OCI-LY1 (cell line): Measurements from ENCODE around the gene RALY.

Experiments used
- H2AFZ ChIP-seq: fragments of 200-600 bp; sonication (generic), shearing (Covaris generic); 2 replicates; pipeline ENCODE4 v1.6.0; 2014; ENCODE audit warnings: antibody characterized with exemption, mild to moderate bottlenecking, low read length
- H3F3A ChIP-seq: fragments of 200-600 bp; sonication (generic), shearing (Covaris generic); 2 replicates; pipeline ENCODE4 v1.6.0; 2014; ENCODE audit warnings: mild to moderate bottlenecking, antibody characterized with exemption, low read length, moderate library complexity; ENCODE audit not compliant: insufficient read depth
- H3K27ac ChIP-seq: fragments of 200-600 bp; sonication (generic); 2 replicates; pipeline ENCODE4 v1.5.1; 2014; ENCODE audit warnings: low read length, mixed run types, mild to moderate bottlenecking, low read depth; ENCODE audit not compliant: poor library complexity, severe bottlenecking
- H3K27me3 ChIP-seq: fragments of 200-600 bp; sonication (generic); 2 replicates; pipeline ENCODE4 v1.6.0; 2014; ENCODE audit warnings: antibody characterized with exemption, mild to moderate bottlenecking, low read length, moderate library complexity; ENCODE audit not compliant: insufficient read depth
- H3K36me3 ChIP-seq: fragments of 200-600 bp; sonication (generic); 2 replicates; pipeline ENCODE4 v1.6.1; 2014; ENCODE audit warnings: mild to moderate bottlenecking, antibody characterized with exemption, low read length, moderate library complexity, mixed read lengths; ENCODE audit not compliant: insufficient read depth
- H3K4me1 ChIP-seq: fragments of 200-600 bp; sonication (generic); 2 replicates; pipeline ENCODE4 v1.5.1; 2014; ENCODE audit warnings: mild to moderate bottlenecking, low read length, moderate library complexity; ENCODE audit not compliant: insufficient read depth, severe bottlenecking
- H3K4me2 ChIP-seq: fragments of 200-600 bp; sonication (generic), shearing (Covaris generic); 2 replicates; pipeline ENCODE4 v1.6.1; 2014; ENCODE audit warnings: low read length
- H3K4me3 ChIP-seq: fragments of 200-600 bp; sonication (generic); 2 replicates; pipeline ENCODE4 v1.5.1; 2014; ENCODE audit warnings: low read length, low read depth, mild to moderate bottlenecking, mixed read lengths; ENCODE audit not compliant: poor library complexity, severe bottlenecking
- H3K79me2 ChIP-seq: fragments of 200-600 bp; shearing (Covaris generic); 2 replicates; pipeline ENCODE4 v1.6.1; 2016; ENCODE audit warnings: mixed run types, low read length, mixed read lengths; ENCODE audit not compliant: insufficient read depth
- H3K9ac ChIP-seq: fragments of 200-600 bp; sonication (generic), shearing (Covaris generic); 2 replicates; pipeline ENCODE4 v1.6.1; 2014; ENCODE audit warnings: mild to moderate bottlenecking, low read length, mixed read lengths
- H3K9me2 ChIP-seq: fragments of 200-600 bp; sonication (generic), shearing (Covaris generic); 2 replicates; pipeline ENCODE4 v1.6.1; 2014; ENCODE audit warnings: low read depth, mild to moderate bottlenecking, low read length, mixed read lengths
- H3K9me3 ChIP-seq: fragments of 200-600 bp; shearing (Covaris generic); 2 replicates; pipeline ENCODE4 v1.6.1; 2014; ENCODE audit warnings: low read length, mixed read lengths
- H4K20me1 ChIP-seq: fragments of 200-600 bp; sonication (generic), shearing (Covaris generic); 2 replicates; pipeline ENCODE4 v1.6.0; 2016; ENCODE audit warnings: mild to moderate bottlenecking, low read length; ENCODE audit not compliant: insufficient read depth
- CTCF ChIP-seq: fragments of 200-600 bp; sonication (generic), shearing (Covaris generic); IDR thresholded peaks from 2 replicates; pipeline ENCODE4 v1.5.1; 2017; ENCODE audit warnings: mild to moderate bottlenecking, antibody characterized with exemption, low read length, moderate library complexity, mixed read lengths
- EZH2 ChIP-seq: fragments of 200-600 bp; sonication (generic), shearing (Covaris generic); IDR thresholded peaks from 2 replicates; pipeline ENCODE4 v1.8.0; 2017; ENCODE audit warnings: borderline replicate concordance, mixed run types, mild to moderate bottlenecking, antibody characterized with exemption, low read length, moderate library complexity, mixed read lengths

Gene RALY

GRCh38 chr20:34076952-34077351 is 83.2 kb downstream of the RALY start:
- H3K36me3 ChIP-seq, result peaks cover 73% of the 10 kb centered on the region
- H3K4me3 ChIP-seq, result no peak overlapping the region
- no peaks in the 10 kb centered on the region for H3K9me3 ChIP-seq
- no peak overlapping the region for H3K9ac ChIP-seq
- no peak overlapping the region for H3K27ac ChIP-seq
- no peaks in the 10 kb centered on the region for H3K9me2 ChIP-seq
- H3K4me1 ChIP-seq, result no peaks in the 10 kb centered on the region
- H3K79me2 ChIP-seq, result no peaks in the 10 kb centered on the region
- no peaks in the 10 kb centered on the region for H3F3A ChIP-seq
- H2AFZ ChIP-seq, result no peak overlapping the region
- no peaks in the 10 kb centered on the region for H4K20me1 ChIP-seq
- TF ChIP-seq EZH2 (no peak), CTCF (no peak)
- H3K27me3 ChIP-seq, result no peaks in the 10 kb centered on the region
- no peak overlapping the region for H3K4me2 ChIP-seq

GRCh38 chr20:34078540-34078939 is 84.8 kb downstream of the RALY start:
- Histone ChIP-seq H2AFZ (no peak overlapping the region), H3K79me2 (no peaks in the 10 kb centered on the region), H3K9me2 (no peaks in the 10 kb centered on the region), H3K9ac (no peak overlapping the region), H4K20me1 (no peaks in the 10 kb centered on the region), H3F3A (no peaks in the 10 kb centered on the region), H3K4me1 (no peaks in the 10 kb centered on the region), H3K27me3 (no peaks in the 10 kb centered on the region), H3K27ac (no peak overlapping the region), H3K36me3 (peaks cover 75% of the 10 kb centered on the region), H3K9me3 (no peaks in the 10 kb centered on the region), H3K4me3 (no peak overlapping the region), H3K4me2 (no peak overlapping the region)
- no peak for TF ChIP-seq CTCF
- TF ChIP-seq EZH2, result no peak

DNA sequence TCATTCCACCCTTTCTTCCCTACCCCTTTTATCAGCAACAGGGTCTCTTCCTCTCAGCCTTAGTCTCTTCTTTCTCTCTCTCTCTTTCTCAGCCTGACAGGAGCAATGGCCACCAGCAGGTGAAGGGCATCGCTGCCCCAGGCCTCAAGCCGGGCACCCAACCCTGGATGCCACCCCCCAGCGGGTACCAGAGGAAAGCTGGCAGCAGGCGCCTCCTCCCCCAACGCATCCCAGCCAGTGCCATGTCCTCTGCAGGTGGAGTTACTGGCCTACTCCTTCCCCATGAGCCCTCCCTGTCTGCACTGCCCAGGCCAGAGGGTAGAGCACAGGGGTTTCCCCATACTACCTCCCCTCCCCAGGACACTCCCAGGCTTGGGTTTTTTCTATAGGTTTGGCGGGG is 86.1 kb downstream of the RALY start:
- Histone ChIP-seq H3K9me2 (no peaks in the 10 kb centered on the region), H3K4me3 (no peak overlapping the region), H3K27ac (no peak overlapping the region), H2AFZ (no peak overlapping the region), H3K4me2 (no peak overlapping the region), H3F3A (no peaks in the 10 kb centered on the region), H3K9ac (no peak overlapping the region), H3K9me3 (no peaks in the 10 kb centered on the region), H3K4me1 (no peaks in the 10 kb centered on the region), H4K20me1 (no peaks in the 10 kb centered on the region), H3K27me3 (no peaks in the 10 kb centered on the region), H3K36me3 (peaks cover 66% of the 10 kb centered on the region), H3K79me2 (no peaks in the 10 kb centered on the region)
- TF ChIP-seq CTCF (no peak), EZH2 (no peak)
